Liver (tissue), 9 donors: Measurements from ENCODE around the gene ENTPD3. TPM values are rescaled to one million over a fixed set of nuclear protein-coding genes. Genes with fewer than 3 reads are reported as not detected.

Experiments used
- DNase-seq: peaks from one replicate; pipeline ENCODE4 v3.0.0-alpha.2; 2017; ENCODE audit warnings: low spot score
- H3K27ac ChIP-seq, 2 donors: one replicate each; pipeline ENCODE4 v1.7.0; 2013; ENCODE audit warnings: inconsistent platforms in 2 of 2, low read length in 2 of 2, control low read depth in 1 of 2, low read depth in 1 of 2, mild to moderate bottlenecking in 1 of 2
- H3K27me3 ChIP-seq, 4 donors: one replicate each; pipeline versions ENCODE4 v1.6.1 to v1.7.0; 2013; ENCODE audit warnings: low read length in 3 of 4, inconsistent platforms in 1 of 4, mild to moderate bottlenecking in 1 of 4, moderate library complexity in 1 of 4; ENCODE audit not compliant: control insufficient read depth in 4 of 4, insufficient read depth in 4 of 4
- H3K36me3 ChIP-seq, 4 donors: one replicate each; pipeline versions ENCODE4 v1.6.1 to v1.7.0; 2013; ENCODE audit warnings: low read length in 3 of 4, mild to moderate bottlenecking in 3 of 4, low read depth in 1 of 4, moderate library complexity in 1 of 4; ENCODE audit not compliant: control insufficient read depth in 4 of 4, insufficient read depth in 3 of 4
- H3K4me1 ChIP-seq, 4 donors: one replicate each; pipeline versions ENCODE4 v1.6.1 to v1.7.0; 2013; ENCODE audit warnings: low read length in 3 of 4, mild to moderate bottlenecking in 3 of 4, moderate library complexity in 1 of 4; ENCODE audit not compliant: control insufficient read depth in 4 of 4, insufficient read depth in 4 of 4
- H3K4me3 ChIP-seq, 3 donors: one replicate each; pipeline versions ENCODE4 v1.6.1 to v1.7.0; 2013; ENCODE audit warnings: low read length in 3 of 3, control low read depth in 1 of 3, low read depth in 1 of 3, mild to moderate bottlenecking in 1 of 3
- H3K9ac ChIP-seq, 2 donors: one replicate each; pipeline ENCODE4 v1.7.0; 2013; ENCODE audit warnings: low read length in 2 of 2, mild to moderate bottlenecking in 2 of 2, moderate library complexity in 2 of 2, control low read depth in 1 of 2, low read depth in 1 of 2
- H3K9me3 ChIP-seq, 4 donors: one replicate each; pipeline versions ENCODE4 v1.6.1 to v1.7.0; 2013; ENCODE audit warnings: low read length in 3 of 4; ENCODE audit not compliant: control insufficient read depth in 4 of 4
- ATF3 ChIP-seq: IDR thresholded peaks from 2 replicates; pipeline ENCODE4 v1.6.1; 2016; ENCODE audit warnings: antibody characterized with exemption
- CTCF ChIP-seq: fragments of 150-350 bp; IDR thresholded peaks from 2 replicates; pipeline ENCODE4 v1.5.1; 2017; ENCODE audit warnings: improper control_type of control experiment, low read depth, low read length; ENCODE audit not compliant: missing input control
- EGR1 ChIP-seq, 2 donors: IDR thresholded peaks; 2 replicates each; pipeline ENCODE4 v1.6.1; 2016 to 2018; ENCODE audit warnings: antibody characterized with exemption in 2 of 2, low read depth in 2 of 2
- FOXA2 ChIP-seq: IDR thresholded peaks from 2 replicates; pipeline ENCODE4 v1.6.1; 2016; ENCODE audit warnings: antibody characterized with exemption
- GABPA ChIP-seq, 2 donors: IDR thresholded peaks in 1 of 2; conservative IDR thresholded peaks in 1 of 2; 2 replicates each; pipeline ENCODE4 v1.6.1; 2016; ENCODE audit warnings: antibody characterized with exemption in 2 of 2, mild to moderate bottlenecking in 1 of 2, moderate library complexity in 1 of 2
- HNF4A ChIP-seq, 2 donors: conservative IDR thresholded peaks; 2 replicates each; pipeline ENCODE4 v1.6.1; 2016; ENCODE audit warnings: antibody characterized with exemption in 2 of 2, mild to moderate bottlenecking in 2 of 2
- MAX ChIP-seq: IDR thresholded peaks from 2 replicates; pipeline ENCODE4 v1.6.1; 2016; ENCODE audit warnings: antibody characterized with exemption
- RAD21 ChIP-seq, 2 donors: IDR thresholded peaks; 2 replicates each; pipeline ENCODE4 v1.6.1; 2016; ENCODE audit warnings: antibody characterized with exemption in 2 of 2, mild to moderate bottlenecking in 2 of 2
- RXRA ChIP-seq, 2 donors: IDR thresholded peaks; 2 replicates each; pipeline ENCODE4 v1.6.1; 2017 to 2018; ENCODE audit warnings: antibody characterized with exemption in 2 of 2, mild to moderate bottlenecking in 1 of 2
- SP1 ChIP-seq: IDR thresholded peaks from 2 replicates; pipeline ENCODE4 v1.6.1; 2018; ENCODE audit warnings: antibody characterized with exemption, mild to moderate bottlenecking
- TAF1 ChIP-seq: conservative IDR thresholded peaks from 2 replicates; pipeline ENCODE4 v1.6.1; 2016; ENCODE audit warnings: antibody characterized with exemption, mild to moderate bottlenecking
- YY1 ChIP-seq: IDR thresholded peaks from 2 replicates; pipeline ENCODE4 v1.6.1; 2016; ENCODE audit warnings: antibody characterized with exemption, mild to moderate bottlenecking
- WGBS: extraction: QIAGEN DNeasy Blood & Tissue Kit; methylation state at CpG from one replicate; pipeline ENCODE4 v1.1.7; 2013; 5-methylcytosine and 5-hydroxymethylcytosine counted together
- polyA plus RNA-seq, 2 donors: library from polyadenylated mRNA; stranded (reverse) in 1 of 2; unstranded in 1 of 2; fragments of 200-250 nt in 1 of 2; fragments of >200 nt in 1 of 2; fragmentation: Nextera tagmentation in 1 of 2; extraction: Ambion mirVana in 1 of 2; gene quantifications; one replicate each; pipeline versions ENCODE4 v1.2.1 to v1.2.3, GENCODE V29; 2013 to 2015
- total RNA-seq, 2 donors: library from RNA; depleted of rRNA; stranded (reverse); fragments of >200 nt; gene quantifications; one replicate each; pipeline ENCODE4 v1.2.3, GENCODE V29; 2014
- TF ChIP-seq, protein P1 (sequence below): IDR thresholded peaks from 2 replicates; pipeline ENCODE4 v1.6.1; 2016; ENCODE audit warnings: antibody characterized with exemption
- donor health status: healthy.
- donor health status: healthy.
- donor health status: healthy.
- donor health status: healthy.
- donor health status: healthy.

ENTPD3 gene
- total and polyA plus RNA-seq, 4 donors = 0.08 TPM; not detected in 3

DNA sequence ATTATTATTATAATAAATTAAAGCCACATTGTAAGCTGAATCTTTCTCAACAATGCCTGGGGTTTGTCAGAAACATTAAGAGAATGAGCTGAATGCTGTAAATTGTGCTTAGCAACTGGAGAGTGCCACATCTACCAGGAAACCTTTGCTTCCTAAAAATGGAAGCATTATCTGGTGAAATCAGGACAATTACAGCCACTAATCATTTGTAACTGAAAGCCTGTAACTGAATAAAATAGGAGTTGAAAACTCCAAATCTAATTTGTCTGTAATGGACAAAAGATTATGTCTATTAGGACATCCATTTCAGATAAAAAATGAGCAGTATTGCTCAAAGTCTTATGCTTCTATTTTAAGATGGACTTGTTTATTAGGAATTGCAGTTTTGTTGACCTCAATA is 45.3 kb upstream of the ENTPD3 start:
- H3K36me3 ChIP-seq = no peaks in the 10 kb centered on the region
- H3K4me1 ChIP-seq = no peaks in the 10 kb centered on the region
- no peak for DNase-seq
- no peaks in the 10 kb centered on the region for H3K27me3 ChIP-seq
- no peak overlapping the region for H3K9ac ChIP-seq
- TF ChIP-seq MAX (no peak), RXRA (IDR thresholded peaks at IDR 0.05) (no peak), HNF4A (conservative IDR thresholded peaks at IDR 0.05) (no peak), CTCF (no peak), SP1 (no peak), GABPA (IDR thresholded peaks at IDR 0.05 in 1 of 2, conservative IDR thresholded peaks at IDR 0.05 in 1 of 2) (no peak)
- H3K27ac ChIP-seq = no peak overlapping the region
- H3K9me3 ChIP-seq = no peaks in the 10 kb centered on the region
- H3K4me3 ChIP-seq = no peak overlapping the region

DNA sequence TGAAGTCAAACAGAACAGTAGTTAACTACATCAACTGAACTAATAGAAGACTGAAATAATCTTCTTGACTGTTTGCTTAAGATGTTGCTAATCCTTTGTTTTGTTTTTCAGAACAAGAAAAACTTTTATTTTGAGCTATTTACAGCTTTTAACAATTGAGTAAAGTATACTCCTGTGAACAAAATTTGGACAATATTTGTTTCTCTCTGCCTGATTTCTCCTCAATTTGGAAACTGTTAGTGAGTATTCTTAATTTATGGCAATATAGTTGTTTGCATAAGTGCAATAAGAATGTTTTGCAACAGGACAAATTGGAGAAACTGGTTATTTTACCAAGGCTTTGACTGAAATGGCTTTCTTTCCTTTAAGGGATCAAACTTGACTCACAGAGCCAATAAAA is 36.5 kb upstream of the ENTPD3 start:
- H3K4me1 ChIP-seq = no peaks in the 10 kb centered on the region
- H3K36me3 ChIP-seq = no peaks in the 10 kb centered on the region
- no peak for TF ChIP-seq HNF4A (conservative IDR thresholded peaks at IDR 0.05)
- no peak for TF ChIP-seq TAF1
- TF ChIP-seq ATF3 = no peak
- TF ChIP-seq CTCF = no peak
- no peak for TF ChIP-seq EGR1 (IDR thresholded peaks at IDR 0.05; ENCODE audit: low read depth in 2 of 2)
- TF ChIP-seq, protein P1, sequence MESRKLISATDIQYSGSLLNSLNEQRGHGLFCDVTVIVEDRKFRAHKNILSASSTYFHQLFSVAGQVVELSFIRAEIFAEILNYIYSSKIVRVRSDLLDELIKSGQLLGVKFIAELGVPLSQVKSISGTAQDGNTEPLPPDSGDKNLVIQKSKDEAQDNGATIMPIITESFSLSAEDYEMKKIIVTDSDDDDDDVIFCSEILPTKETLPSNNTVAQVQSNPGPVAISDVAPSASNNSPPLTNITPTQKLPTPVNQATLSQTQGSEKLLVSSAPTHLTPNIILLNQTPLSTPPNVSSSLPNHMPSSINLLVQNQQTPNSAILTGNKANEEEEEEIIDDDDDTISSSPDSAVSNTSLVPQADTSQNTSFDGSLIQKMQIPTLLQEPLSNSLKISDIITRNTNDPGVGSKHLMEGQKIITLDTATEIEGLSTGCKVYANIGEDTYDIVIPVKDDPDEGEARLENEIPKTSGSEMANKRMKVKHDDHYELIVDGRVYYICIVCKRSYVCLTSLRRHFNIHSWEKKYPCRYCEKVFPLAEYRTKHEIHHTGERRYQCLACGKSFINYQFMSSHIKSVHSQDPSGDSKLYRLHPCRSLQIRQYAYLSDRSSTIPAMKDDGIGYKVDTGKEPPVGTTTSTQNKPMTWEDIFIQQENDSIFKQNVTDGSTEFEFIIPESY = no peak
- TF ChIP-seq FOXA2 = no peak
- DNase-seq = no peak
- no peak overlapping the region for H3K4me3 ChIP-seq
- no peaks in the 10 kb centered on the region for H3K27me3 ChIP-seq
- H3K9ac ChIP-seq = no peak overlapping the region
- no peak overlapping the region for H3K27ac ChIP-seq
- H3K9me3 ChIP-seq = no peaks in the 10 kb centered on the region

DNA sequence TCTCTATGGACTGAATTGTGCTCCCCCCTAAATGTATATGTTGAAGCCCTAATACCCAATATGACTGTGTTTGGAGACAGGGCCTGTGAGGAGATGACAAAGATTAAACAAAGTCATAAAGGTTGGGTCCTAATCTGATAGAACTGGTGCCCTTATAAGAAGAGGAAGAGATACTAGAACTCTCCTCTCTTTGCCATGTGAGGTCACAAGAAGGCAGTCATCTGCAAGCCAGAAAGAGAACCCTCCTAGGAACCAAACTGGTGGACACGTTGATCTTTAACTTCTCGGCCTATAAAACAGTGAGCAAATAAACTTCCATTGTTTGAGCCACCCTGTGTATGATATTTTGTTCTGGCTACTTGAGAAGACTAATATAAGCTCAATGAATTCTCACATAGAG is 31.6 kb upstream of the ENTPD3 start:
- Histone ChIP-seq H3K36me3 (no peaks in the 10 kb centered on the region), H3K9me3 (no peaks in the 10 kb centered on the region), H3K4me1 (no peaks in the 10 kb centered on the region), H3K27me3 (no peaks in the 10 kb centered on the region), H3K4me3 (no peak overlapping the region), H3K9ac (no peak overlapping the region), H3K27ac (no peak overlapping the region)
- no peak for DNase-seq
- 82% methylated on average over 2 of the region's 2 CpGs for WGBS
- TF ChIP-seq EGR1 (IDR thresholded peaks at IDR 0.05; ENCODE audit: low read depth in 2 of 2) (no peak), CTCF (no peak), YY1 (no peak), SP1 (no peak), RAD21 (IDR thresholded peaks at IDR 0.05) (no peak), MAX (no peak), ATF3 (no peak)
- TF ChIP-seq, protein P1 = no peak
